Keratinocyte (primary cell): ENCODE data around the gene HSD11B1L. TPM values are rescaled to one million over a fixed set of nuclear protein-coding genes. Genes with fewer than 3 reads are reported as not detected.

Source experiments
- DNase-seq: peaks from one replicate; pipeline ENCODE4 v3.0.0-alpha.2; 2011; ENCODE audit warnings: low read depth, missing footprints, low spot score
- FAIRE-seq: peaks from 2 replicates; lab custom pipeline; 2011; peaks lifted over from hg19 to GRCh38; lab: Jason Lieb, UNC
- H2AFZ ChIP-seq: 2 replicates; pipeline ENCODE4 v1.6.0; 2012; ENCODE audit warnings: low read length, control low read depth, inconsistent platforms; ENCODE audit not compliant: control insufficient read depth
- H3K27ac ChIP-seq: 2 replicates; pipeline ENCODE4 v1.5.1; 2011; ENCODE audit warnings: low read length; ENCODE audit not compliant: control insufficient read depth, insufficient read depth
- H3K27me3 ChIP-seq: 3 replicates; pipeline ENCODE4 v1.6.0; 2011; ENCODE audit warnings: low read length; ENCODE audit not compliant: control insufficient read depth, insufficient read depth; ENCODE audit errors: extremely low read depth
- H3K36me3 ChIP-seq, 2 experiments: 2 replicates in 1 of 2; 3 replicates in 1 of 2; pipeline ENCODE4 v1.5.1; 2011; ENCODE audit warnings: low read length in 2 of 2, mild to moderate bottlenecking in 1 of 2; ENCODE audit not compliant: control insufficient read depth in 2 of 2, insufficient read depth in 2 of 2; ENCODE audit errors: extremely low read depth in 1 of 2
- H3K4me1 ChIP-seq: 3 replicates; pipeline ENCODE4 v1.5.1; 2011; ENCODE audit warnings: low read length; ENCODE audit not compliant: control insufficient read depth, insufficient read depth; ENCODE audit errors: extremely low read depth
- H3K4me2 ChIP-seq: 3 replicates; pipeline ENCODE4 v1.6.0; 2011; ENCODE audit warnings: low read depth, low read length; ENCODE audit not compliant: control insufficient read depth, insufficient read depth; ENCODE audit errors: extremely low read depth
- H3K4me3 ChIP-seq, 3 experiments: fragments of 200-600 bp in 1 of 3; sonication (generic) in 1 of 3; 2 replicates in 2 of 3; 3 replicates in 1 of 3; pipeline ENCODE4 v1.5.1; 2011 to 2016; ENCODE audit warnings: low read length in 3 of 3, mild to moderate bottlenecking in 3 of 3, control low read depth in 2 of 3, inconsistent platforms in 1 of 3, low read depth in 1 of 3, mixed read lengths in 1 of 3, mixed run types in 1 of 3, moderate library complexity in 1 of 3; ENCODE audit not compliant: control insufficient read depth in 2 of 3, insufficient read depth in 2 of 3; ENCODE audit errors: extremely low read depth in 1 of 3
- H3K79me2 ChIP-seq: 2 replicates; pipeline ENCODE4 v1.6.0; 2012; ENCODE audit warnings: low read length; ENCODE audit not compliant: control insufficient read depth, insufficient read depth
- H3K9ac ChIP-seq: 3 replicates; pipeline ENCODE4 v1.6.0; 2011; ENCODE audit warnings: low read length; ENCODE audit not compliant: control insufficient read depth, insufficient read depth; ENCODE audit errors: extremely low read depth
- H3K9me1 ChIP-seq: 3 replicates; pipeline ENCODE4 v1.6.0; 2011; ENCODE audit warnings: low read length; ENCODE audit not compliant: control insufficient read depth, insufficient read depth; ENCODE audit errors: extremely low read depth
- H3K9me3 ChIP-seq: 2 replicates; pipeline ENCODE4 v1.5.1; 2012; ENCODE audit warnings: low read depth, low read length; ENCODE audit not compliant: control insufficient read depth
- H4K20me1 ChIP-seq: 3 replicates; pipeline ENCODE4 v1.6.0; 2011; ENCODE audit warnings: low read length; ENCODE audit not compliant: control insufficient read depth, insufficient read depth; ENCODE audit errors: extremely low read depth
- CTCF ChIP-seq, 3 experiments: IDR thresholded peaks in 1 of 3; conservative IDR thresholded peaks in 1 of 3; optimal IDR thresholded peaks in 1 of 3; 2 replicates in 2 of 3; 3 replicates in 1 of 3; pipeline versions ENCODE3 to v1.5.1; 2011; ENCODE audit warnings: low read length in 3 of 3, mild to moderate bottlenecking in 3 of 3, moderate library complexity in 2 of 3, control low read depth in 1 of 3, inconsistent platforms in 1 of 3; ENCODE audit not compliant: insufficient read depth in 2 of 3; ENCODE audit errors: extremely low read depth in 1 of 3
- EZH2 ChIP-seq: IDR thresholded peaks from one replicate; pipeline ENCODE4 v1.6.1; 2012; ENCODE audit warnings: inconsistent platforms, mild to moderate bottlenecking, low read length, moderate library complexity
- dilution Hi-C: fragments of 300-500 bp; cut with MboI; formaldehyde crosslinking; loops from one replicate; pipeline ENCODE4 v1.7.0; 2020; ENCODE audit warnings: low sequenced_read_pairs; ENCODE audit not compliant: extremely low pct_ligation_motif_present
- polyA plus RNA-seq, 5 experiments: library from polyadenylated mRNA; depleted of rRNA in 3 of 5; stranded (reverse) in 3 of 5; stranded (forward) in 1 of 5; unstranded in 1 of 5; fragments of >200 nt; gene quantifications; 1 replicate in 1 of 5; 2 replicates in 3 of 5; 3 replicates in 1 of 5; pipeline versions ENCODE4 v1.2.1 to v1.2.3, GENCODE V29; 2011 to 2012; ENCODE audit warnings: missing spikeins in 2 of 5, low read depth in 1 of 5, low replicate concordance in 1 of 5

HSD11B1L gene
- polyA plus RNA-seq, 1 donor (not counting 4 experiments of a cell fraction or from before 2014, with no cell fraction given), result 3.7 TPM

DNA sequence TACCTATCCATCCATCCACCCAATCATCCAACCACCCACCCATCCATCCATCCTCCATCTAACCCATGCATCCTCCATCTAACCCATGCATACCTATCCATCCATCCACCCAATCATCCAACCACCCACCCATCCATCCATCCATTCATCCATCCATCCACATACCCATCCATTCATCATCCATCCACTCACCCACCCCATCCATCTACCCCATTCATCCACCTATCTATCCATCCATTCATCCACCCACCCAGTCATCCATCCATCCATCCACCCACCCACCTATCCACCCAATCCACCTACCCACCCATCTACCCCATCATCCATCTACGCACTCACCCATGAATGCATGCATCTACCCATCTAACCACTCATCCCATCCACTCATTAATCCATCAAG, 7.1 kb upstream of the HSD11B1L start:
- Histone ChIP-seq H3K79me2 (no peaks in the 10 kb centered on the region), H2AFZ (no peak overlapping the region), H3K9me1 (no peaks in the 10 kb centered on the region), H4K20me1 (no peaks in the 10 kb centered on the region), H3K27ac (no peak overlapping the region), H3K4me1 (no peaks in the 10 kb centered on the region), H3K27me3 (no peaks in the 10 kb centered on the region), H3K4me2 (no peak overlapping the region), H3K36me3 (peaks cover 16 to 19% of the 10 kb centered on the region in 2 experiments), H3K9me3 (no peaks in the 10 kb centered on the region), H3K9ac (no peak overlapping the region), H3K4me3 (no peak overlapping the region)
- TF ChIP-seq CTCF (optimal IDR thresholded peaks at IDR 0.05 in 1 of 3, IDR thresholded peaks at IDR 0.05 in 1 of 3, conservative IDR thresholded peaks at IDR 0.05 in 1 of 3; ENCODE audit: extremely low read depth in 1 of 3, insufficient read depth in 2 of 3, low read length in 3 of 3) (no peak), EZH2 (no peak)
- no peak for FAIRE-seq
- no peak for DNase-seq
- dilution Hi-C loops, result no loop called here

- DNase-seq, result no peak
- Histone ChIP-seq H3K36me3 (peaks cover 7 to 10% of the 10 kb centered on the region in 2 experiments), H4K20me1 (no peaks in the 10 kb centered on the region), H3K4me2 (no peak overlapping the region), H3K79me2 (peaks cover 7% of the 10 kb centered on the region), H2AFZ (no peak overlapping the region), H3K9me1 (no peaks in the 10 kb centered on the region), H3K4me3 (no peak overlapping the region), H3K27me3 (no peaks in the 10 kb centered on the region), H3K9me3 (no peaks in the 10 kb centered on the region), H3K27ac (no peak overlapping the region), H3K4me1 (peaks cover 7% of the 10 kb centered on the region), H3K9ac (no peak overlapping the region)
- no peak for FAIRE-seq
- TF ChIP-seq EZH2, result no peak
- dilution Hi-C loops, result no loop called here
Observed at GRCh38 chr19:5674714-5675113, 6.1 kb upstream of the HSD11B1L start.

DNA sequence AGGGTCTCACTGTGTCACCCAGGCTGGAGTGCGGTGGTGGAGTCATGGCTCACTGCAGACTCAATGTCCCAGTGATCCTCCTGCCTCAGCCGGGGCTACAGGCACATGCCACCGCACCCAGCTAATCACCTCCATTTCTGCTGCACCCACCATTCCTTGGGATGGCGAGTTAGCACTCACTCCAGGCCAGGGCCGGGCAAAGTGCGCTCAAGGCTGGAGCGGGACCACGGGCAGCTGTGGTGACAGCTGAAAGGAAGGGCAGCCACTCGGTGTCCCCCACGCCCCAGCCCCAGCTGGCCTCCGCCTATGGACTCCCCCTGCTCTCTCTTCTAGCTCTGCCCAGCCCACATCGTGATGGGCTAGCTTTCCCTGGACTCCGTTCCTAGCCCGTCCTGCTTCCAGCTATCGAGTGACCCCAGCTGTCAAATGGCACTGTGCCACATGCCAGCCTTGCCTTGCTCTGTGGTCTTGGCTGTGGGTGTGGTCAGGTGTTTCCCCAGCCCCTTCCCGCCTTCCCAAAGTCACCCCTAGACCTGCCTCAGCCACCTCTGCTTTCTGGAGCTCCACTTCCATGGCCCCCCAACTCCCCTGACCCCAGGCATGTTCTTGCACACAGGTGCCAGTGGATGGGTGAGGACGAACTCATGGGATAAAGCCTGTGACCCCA, 4.6 kb upstream of the HSD11B1L start:
- Histone ChIP-seq H3K27ac (no peak overlapping the region), H4K20me1 (no peaks in the 10 kb centered on the region), H3K9ac (no peak overlapping the region), H3K4me1 (peaks cover 10% of the 10 kb centered on the region), H3K9me1 (no peaks in the 10 kb centered on the region), H3K36me3 (peaks cover 6 to 8% of the 10 kb centered on the region in 2 experiments), H3K4me2 (no peak overlapping the region), H3K4me3 (no peak overlapping the region), H2AFZ (no peak overlapping the region), H3K79me2 (peaks cover 10% of the 10 kb centered on the region), H3K27me3 (no peaks in the 10 kb centered on the region), H3K9me3 (no peaks in the 10 kb centered on the region)
- FAIRE-seq (no peak), DNase-seq (no peak)
- TF ChIP-seq CTCF (optimal IDR thresholded peaks at IDR 0.05 in 1 of 3, IDR thresholded peaks at IDR 0.05 in 1 of 3, conservative IDR thresholded peaks at IDR 0.05 in 1 of 3; ENCODE audit: extremely low read depth in 1 of 3, insufficient read depth in 2 of 3, low read length in 3 of 3), result no peak
- dilution Hi-C loops, result no loop called here
